Measurements from ENCODE around the gene DAPK2.

DAPK2 gene

GRCh38 chr15:63942486-63943365, 103.6 kb downstream of the DAPK2 start:
- Histone ChIP-seq H3K4me1 (ENCODE audit: low read depth, poor library complexity, severe bottlenecking) (no peaks in the 10 kb centered on the region), H3K27me3 (ENCODE audit: insufficient read depth, low read depth) (no peaks in the 10 kb centered on the region), H3K4me2 (no peak overlapping the region), H3K79me2 (ENCODE audit: insufficient read depth, low read depth) (no peaks in the 10 kb centered on the region), H2AFZ (ENCODE audit: low read depth) (no peak overlapping the region), H3K27ac (no peak overlapping the region), H3K4me3 (IDR thresholded peaks at IDR 0.05; ENCODE audit: insufficient read depth, low read depth, low read length) (no peak overlapping the region), H3K36me3 (ENCODE audit: insufficient read depth) (no peaks in the 10 kb centered on the region), H3K9ac (no peak overlapping the region), H4K20me1 (ENCODE audit: insufficient read depth) (no peaks in the 10 kb centered on the region)
- no peak for TF ChIP-seq CTCF (conservative IDR thresholded peaks at IDR 0.05; ENCODE audit: low read depth, low read length)

- Histone ChIP-seq H4K20me1 (ENCODE audit: insufficient read depth) (no peaks in the 10 kb centered on the region), H3K27me3 (ENCODE audit: insufficient read depth, low read depth) (no peaks in the 10 kb centered on the region)
- TF ChIP-seq CTCF (conservative IDR thresholded peaks at IDR 0.05; ENCODE audit: low read depth, low read length), result no peak
Measured at GRCh38 chr15:63941698-63942465, 104.4 kb downstream of the DAPK2 start.

GRCh38 chr15:63940966-63941620, 105.2 kb downstream of the DAPK2 start:
- no peak overlapping the region for H3K4me2 ChIP-seq
- no peak for TF ChIP-seq CTCF (conservative IDR thresholded peaks at IDR 0.05; ENCODE audit: low read depth, low read length)
- H2AFZ ChIP-seq (ENCODE audit: low read depth), result no peak overlapping the region
- no peaks in the 10 kb centered on the region for H3K27me3 ChIP-seq (ENCODE audit: insufficient read depth, low read depth)
- no peak overlapping the region for H3K9ac ChIP-seq
- H4K20me1 ChIP-seq (ENCODE audit: insufficient read depth), result no peaks in the 10 kb centered on the region
- no peak overlapping the region for H3K4me3 ChIP-seq (IDR thresholded peaks at IDR 0.05; ENCODE audit: insufficient read depth, low read depth, low read length)
- no peaks in the 10 kb centered on the region for H3K36me3 ChIP-seq (ENCODE audit: insufficient read depth)
- H3K4me1 ChIP-seq (ENCODE audit: low read depth, poor library complexity, severe bottlenecking), result no peaks in the 10 kb centered on the region
- no peak overlapping the region for H3K27ac ChIP-seq
- no peaks in the 10 kb centered on the region for H3K79me2 ChIP-seq (ENCODE audit: insufficient read depth, low read depth)

More at GRCh38 chr15:63941698-63942465, 104.4 kb downstream of the DAPK2 start:
- H3K27ac ChIP-seq, result no peak overlapping the region
- no peak overlapping the region for H3K4me2 ChIP-seq
- H3K36me3 ChIP-seq (ENCODE audit: insufficient read depth), result no peaks in the 10 kb centered on the region
- no peak overlapping the region for H3K9ac ChIP-seq
- H3K4me3 ChIP-seq (IDR thresholded peaks at IDR 0.05; ENCODE audit: insufficient read depth, low read depth, low read length), result no peak overlapping the region
- no peaks in the 10 kb centered on the region for H3K79me2 ChIP-seq (ENCODE audit: insufficient read depth, low read depth)
- no peaks in the 10 kb centered on the region for H3K4me1 ChIP-seq (ENCODE audit: low read depth, poor library complexity, severe bottlenecking)
- no peak overlapping the region for H2AFZ ChIP-seq (ENCODE audit: low read depth)

GRCh38 chr15:63939531-63940130, 106.7 kb downstream of the DAPK2 start:
- Histone ChIP-seq H3K36me3 (ENCODE audit: insufficient read depth) (no peaks in the 10 kb centered on the region), H3K4me1 (ENCODE audit: low read depth, poor library complexity, severe bottlenecking) (no peaks in the 10 kb centered on the region), H3K4me3 (IDR thresholded peaks at IDR 0.05; ENCODE audit: insufficient read depth, low read depth, low read length) (no peak overlapping the region), H3K79me2 (ENCODE audit: insufficient read depth, low read depth) (no peaks in the 10 kb centered on the region), H3K27ac (no peak overlapping the region), H3K9ac (no peak overlapping the region), H3K4me2 (no peak overlapping the region), H2AFZ (ENCODE audit: low read depth) (no peak overlapping the region), H3K27me3 (ENCODE audit: insufficient read depth, low read depth) (no peaks in the 10 kb centered on the region), H4K20me1 (ENCODE audit: insufficient read depth) (no peaks in the 10 kb centered on the region)
- TF ChIP-seq CTCF (conservative IDR thresholded peaks at IDR 0.05; ENCODE audit: low read depth, low read length), result no peak

Data from KMS-11 (cell line).